ENCODE results near the gene LMBR1. TPM values are rescaled to one million over a fixed set of nuclear protein-coding genes. Genes with fewer than 3 reads are reported as not detected.
"Not testable (repeated sequence)": the region's sequence is repeated elsewhere in the genome, so short reads cannot be mapped to it uniquely, and the experiment has no call there.

Gene LMBR1
- total RNA-seq, 1 experiment from 2014 or later, result 23.8 TPM

DNA sequence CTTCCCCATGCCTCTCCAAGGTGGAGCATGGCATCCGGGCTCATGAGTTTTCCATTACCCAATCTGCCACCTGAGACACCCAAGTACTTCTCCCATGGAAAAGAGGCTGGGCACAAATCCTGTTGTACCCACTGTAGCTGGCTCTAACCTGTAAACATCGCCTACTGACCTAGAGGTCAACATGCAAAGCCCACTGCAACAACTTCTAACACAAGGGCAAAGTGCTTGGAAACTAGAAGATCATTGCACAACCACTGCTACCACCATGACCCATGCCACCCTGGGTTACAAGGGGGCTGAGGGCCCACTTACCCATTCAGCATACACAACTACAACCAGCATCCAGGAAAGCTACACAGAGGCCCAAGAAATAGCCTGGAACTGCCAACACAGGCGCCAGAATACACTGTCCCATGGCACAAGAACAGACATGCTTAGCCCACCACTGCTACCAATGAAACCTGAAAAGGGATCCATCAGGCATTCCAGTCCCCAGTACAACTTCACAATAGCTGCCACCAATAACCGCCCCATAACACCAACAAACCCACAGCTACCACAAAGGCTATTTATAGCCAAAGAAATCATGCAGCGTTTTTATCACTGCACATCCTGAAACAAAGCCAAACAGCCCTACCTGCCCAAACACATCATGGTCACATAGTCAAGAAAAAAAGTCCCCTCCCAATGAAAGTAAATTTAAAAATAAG lies 189.1 kb downstream of the LMBR1 start:
- Histone ChIP-seq H3K27me3 (no peaks in the 10 kb centered on the region), H3K4me3 (no peak overlapping the region), H3K9me3 (no peaks in the 10 kb centered on the region; the same call in 1 of the 2 replicates), H3K36me3 (no peaks in the 10 kb centered on the region)
- no peak for DNase-seq

DNA sequence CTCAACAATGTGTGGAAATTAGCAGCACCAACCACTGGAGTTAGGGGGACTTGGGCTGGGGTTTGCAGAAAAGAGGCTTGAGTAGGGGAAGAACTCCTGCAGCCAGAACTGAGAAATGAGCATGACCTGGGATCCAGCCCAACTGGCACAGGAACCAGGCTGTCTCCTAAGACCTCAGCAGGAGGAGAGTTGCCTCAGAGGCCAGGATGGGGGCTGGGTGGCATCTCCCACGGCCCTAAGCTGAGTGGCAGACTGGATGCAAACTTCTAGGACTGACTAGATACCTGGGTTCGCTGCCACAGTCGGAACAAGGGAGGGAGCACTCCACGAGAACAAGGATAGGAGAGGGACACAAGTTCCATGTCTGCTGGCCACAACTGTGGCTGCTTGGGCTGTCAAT lies 189.8 kb downstream of the LMBR1 start:
- Histone ChIP-seq H3K36me3 (no peaks in the 10 kb centered on the region), H3K4me3 (no peak overlapping the region), H3K27me3 (no peaks in the 10 kb centered on the region), H3K9me3 (no peaks in the 10 kb centered on the region; the same call in 1 of the 2 replicates)
- DNase-seq, result peak; percentile 14

DNA sequence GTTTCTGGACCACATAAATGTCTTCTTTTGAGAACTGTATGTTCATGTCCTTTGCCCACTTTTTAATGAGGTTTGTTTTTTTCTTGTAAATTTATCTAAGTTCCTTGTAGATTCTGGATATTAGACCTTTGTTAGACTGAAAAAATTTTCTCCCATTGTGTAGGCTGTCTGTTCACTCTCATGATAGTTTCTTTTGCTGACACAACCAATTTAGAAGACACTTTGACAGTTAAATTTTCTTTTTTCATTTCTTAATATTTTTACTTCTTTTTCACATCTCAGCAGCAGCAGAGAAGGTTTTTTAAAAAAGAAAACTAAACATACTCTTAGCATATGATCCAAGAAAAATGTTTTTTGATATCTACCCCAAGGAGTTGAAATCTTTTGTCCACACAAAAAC lies 190.6 kb downstream of the LMBR1 start:
- H3K27me3 ChIP-seq, result no peaks in the 10 kb centered on the region
- no peak for DNase-seq
- H3K36me3 ChIP-seq, result no peaks in the 10 kb centered on the region
- no peak overlapping the region for H3K4me3 ChIP-seq
- no peaks in the 10 kb centered on the region; the same call in 1 of the 2 replicates for H3K9me3 ChIP-seq

DNA sequence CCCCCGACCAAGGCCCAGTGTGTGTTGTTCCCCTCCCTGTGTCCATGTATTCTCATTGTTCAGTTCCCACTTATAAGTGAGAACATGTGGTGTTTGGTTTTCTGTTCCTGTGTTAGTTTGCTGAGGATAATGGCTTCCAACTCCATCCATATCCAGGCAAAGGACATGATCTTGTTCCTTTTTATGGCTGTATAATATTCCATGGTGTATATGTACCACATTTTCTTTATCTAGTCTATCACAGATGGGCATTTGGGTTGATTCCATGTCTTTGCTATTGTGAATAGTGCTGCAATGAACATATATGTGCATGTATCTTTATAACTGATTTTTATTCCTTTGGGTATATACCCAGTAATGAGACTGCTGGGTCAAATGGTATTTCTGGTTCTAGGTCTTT lies 191.2 kb downstream of the LMBR1 start:
- not testable (repeated sequence) for H3K9me3 ChIP-seq, H3K27me3 ChIP-seq, H3K36me3 ChIP-seq, DNase-seq, H3K4me3 ChIP-seq

DNA sequence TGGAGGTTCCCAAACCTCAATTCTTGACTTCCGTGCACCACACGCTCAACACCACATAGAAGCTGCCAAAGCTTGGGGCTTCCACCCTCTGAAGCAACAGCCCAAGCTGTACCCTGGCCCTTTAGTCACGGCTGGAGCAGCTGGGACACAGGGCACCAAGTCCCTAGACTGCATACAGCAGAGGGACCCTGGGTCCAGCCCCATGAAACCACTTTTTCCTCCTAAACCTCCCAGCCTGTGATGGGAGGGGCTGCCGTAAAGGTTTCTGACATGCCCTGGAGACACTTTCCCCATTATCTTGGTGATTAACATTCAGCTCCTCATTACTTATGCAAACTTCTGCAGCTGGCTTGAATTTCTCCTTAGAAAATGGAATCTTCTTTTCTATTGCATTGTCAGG lies 194.5 kb downstream of the LMBR1 start:
- not testable (repeated sequence) for DNase-seq, H3K36me3 ChIP-seq, H3K4me3 ChIP-seq, H3K27me3 ChIP-seq, H3K9me3 ChIP-seq

DNA sequence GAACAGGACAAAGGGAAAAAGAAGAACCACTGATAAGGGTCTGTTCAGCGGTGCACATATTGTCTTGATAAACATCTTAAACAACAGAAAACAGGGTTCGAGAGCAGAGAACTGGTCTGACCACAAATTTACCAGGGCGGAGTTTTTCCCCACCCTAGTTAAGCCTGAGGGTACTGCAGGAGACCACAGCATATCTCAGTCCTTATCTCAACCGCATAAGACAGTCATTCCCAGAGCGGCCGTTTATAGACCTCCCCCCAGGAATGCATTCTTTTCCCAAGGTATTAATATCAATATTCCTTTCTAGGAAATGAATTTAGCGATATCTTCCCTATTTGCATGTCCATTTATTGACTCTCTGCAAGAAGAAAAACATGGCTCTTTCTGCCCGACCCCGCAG lies 195.7 kb downstream of the LMBR1 start:
- DNase-seq, H3K27me3 ChIP-seq, H3K36me3 ChIP-seq, H3K4me3 ChIP-seq, H3K9me3 ChIP-seq: not testable (repeated sequence)

DNA sequence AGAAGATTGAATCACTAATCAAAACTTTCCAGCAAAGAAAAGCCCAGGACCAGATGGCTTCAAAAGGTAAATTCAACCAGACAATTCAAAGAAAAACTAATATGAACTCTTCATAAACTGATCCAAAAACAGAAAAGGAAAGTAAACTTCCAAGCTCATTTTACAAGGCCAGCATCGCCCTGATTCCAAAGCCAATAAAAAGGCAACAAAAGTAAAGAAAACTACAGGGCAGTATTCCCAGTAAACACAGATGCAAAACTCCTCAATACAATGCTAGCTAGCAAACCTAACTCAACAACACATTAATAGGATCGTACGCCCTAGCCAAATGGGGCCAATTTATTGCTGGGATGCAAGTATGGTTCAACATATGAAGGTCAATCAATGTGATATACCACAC lies 199.4 kb downstream of the LMBR1 start:
- no peaks in the 10 kb centered on the region for H3K36me3 ChIP-seq
- no peaks in the 10 kb centered on the region for H3K9me3 ChIP-seq
- DNase-seq, result no peak
- H3K4me3 ChIP-seq, result no peak overlapping the region
- H3K27me3 ChIP-seq, result no peaks in the 10 kb centered on the region

- Histone ChIP-seq H3K4me3 (no peak overlapping the region), H3K27me3 (no peaks in the 10 kb centered on the region)
Measured at GRCh38 chr7:156692849-156693248, 200.1 kb downstream of the LMBR1 start.

DNA sequence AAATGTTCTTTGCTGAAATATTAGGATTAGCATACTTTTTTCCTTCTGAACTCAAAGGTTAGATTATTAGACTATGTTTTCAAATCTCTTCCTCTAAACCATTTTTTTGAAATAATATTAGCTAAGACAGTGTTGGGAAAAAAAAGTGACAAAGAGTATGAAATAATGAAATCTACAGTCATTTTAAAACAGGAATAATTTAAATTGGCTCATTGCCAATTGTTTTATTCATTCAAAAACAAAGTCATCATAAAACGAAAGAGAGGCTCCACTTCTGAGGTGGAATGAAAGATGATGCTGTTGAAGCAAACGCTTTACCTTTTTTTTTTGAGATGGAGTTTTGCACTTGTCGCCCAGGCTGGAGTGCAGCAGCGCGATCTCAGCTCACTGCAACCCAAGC lies 201.2 kb downstream of the LMBR1 start:
- no peak overlapping the region for H3K4me3 ChIP-seq
- no peaks in the 10 kb centered on the region for H3K9me3 ChIP-seq
- no peaks in the 10 kb centered on the region for H3K27me3 ChIP-seq
- H3K36me3 ChIP-seq, result no peaks in the 10 kb centered on the region
- DNase-seq, result no peak

More at GRCh38 chr7:156692849-156693248, 200.1 kb downstream of the LMBR1 start:
- Histone ChIP-seq H3K9me3 (no peaks in the 10 kb centered on the region), H3K36me3 (no peaks in the 10 kb centered on the region)
- DNase-seq, result no peak

DNA sequence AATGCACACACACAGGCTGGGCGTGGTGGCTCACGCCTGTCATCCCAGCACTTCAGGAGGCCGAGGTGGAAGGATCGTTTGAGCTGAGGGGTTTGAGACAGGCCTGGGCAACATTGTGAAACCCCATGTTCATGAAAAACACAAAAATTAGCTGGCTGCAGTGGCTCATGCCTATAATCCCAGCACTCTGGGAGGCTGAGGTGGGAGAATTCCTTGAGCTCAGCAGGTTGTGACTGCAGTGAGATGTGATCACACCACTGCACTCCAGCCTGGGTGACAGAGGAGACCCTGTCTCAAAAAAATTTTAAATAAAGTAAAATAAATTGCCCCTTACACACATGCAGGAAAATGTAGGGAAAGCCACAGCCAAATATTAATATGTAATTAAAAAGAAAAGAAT lies 208.3 kb downstream of the LMBR1 start:
- H3K27me3 ChIP-seq, result no peaks in the 10 kb centered on the region
- no peak for DNase-seq
- no peaks in the 10 kb centered on the region for H3K9me3 ChIP-seq
- no peak overlapping the region for H3K4me3 ChIP-seq
- no peaks in the 10 kb centered on the region for H3K36me3 ChIP-seq

- no peak overlapping the region for H3K4me3 ChIP-seq
- H3K36me3 ChIP-seq, result no peaks in the 10 kb centered on the region
- H3K27me3 ChIP-seq, result no peaks in the 10 kb centered on the region
- H3K9me3 ChIP-seq, result no peaks in the 10 kb centered on the region
- DNase-seq, result no peak
Measured at GRCh38 chr7:156684251-156684650, 208.7 kb downstream of the LMBR1 start.

DNA sequence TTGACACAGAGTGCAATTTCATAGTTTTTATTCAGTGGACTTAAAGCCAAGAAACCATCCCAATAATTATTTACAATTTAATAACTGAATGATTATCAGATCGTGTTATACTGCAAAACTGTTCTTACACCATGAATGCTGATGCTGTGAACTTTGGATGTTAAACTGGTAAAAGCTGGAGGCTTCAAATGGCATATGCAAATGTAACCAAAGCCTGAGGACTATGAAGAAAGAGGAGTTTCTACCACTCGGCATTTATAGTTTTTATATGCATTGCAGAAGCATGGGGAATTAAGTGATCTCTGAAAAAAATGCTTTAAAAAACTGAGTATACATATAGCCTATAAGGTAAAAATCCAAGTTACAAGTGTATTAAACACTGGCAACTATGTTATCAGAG lies 210.1 kb downstream of the LMBR1 start:
- Histone ChIP-seq H3K9me3 (no peaks in the 10 kb centered on the region), H3K27me3 (no peaks in the 10 kb centered on the region), H3K4me3 (no peak overlapping the region), H3K36me3 (no peaks in the 10 kb centered on the region)
- no peak for DNase-seq

DNA sequence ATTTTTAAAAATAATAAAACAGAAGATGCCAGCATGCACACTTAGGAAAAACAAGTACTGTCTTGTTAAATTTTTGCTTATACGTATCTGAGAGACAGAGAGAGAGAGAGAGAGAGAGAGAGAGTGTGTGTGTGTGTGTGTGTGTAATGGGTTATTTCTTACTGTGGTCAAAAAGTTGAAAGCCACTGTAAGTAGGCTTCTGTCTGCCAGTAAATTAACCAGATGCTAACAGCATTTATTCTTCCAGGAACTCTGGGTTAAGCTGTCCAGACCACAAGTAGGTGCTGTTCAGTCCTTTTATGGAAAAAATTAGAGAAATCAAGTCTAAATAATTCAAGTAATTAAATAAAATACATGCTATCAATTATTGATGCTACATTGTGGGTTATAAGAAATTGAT lies 212.7 kb downstream of the LMBR1 start:
- Histone ChIP-seq H3K9me3 (no peaks in the 10 kb centered on the region), H3K4me3 (no peak overlapping the region), H3K27me3 (no peaks in the 10 kb centered on the region), H3K36me3 (no peaks in the 10 kb centered on the region)
- no peak for DNase-seq

DNA sequence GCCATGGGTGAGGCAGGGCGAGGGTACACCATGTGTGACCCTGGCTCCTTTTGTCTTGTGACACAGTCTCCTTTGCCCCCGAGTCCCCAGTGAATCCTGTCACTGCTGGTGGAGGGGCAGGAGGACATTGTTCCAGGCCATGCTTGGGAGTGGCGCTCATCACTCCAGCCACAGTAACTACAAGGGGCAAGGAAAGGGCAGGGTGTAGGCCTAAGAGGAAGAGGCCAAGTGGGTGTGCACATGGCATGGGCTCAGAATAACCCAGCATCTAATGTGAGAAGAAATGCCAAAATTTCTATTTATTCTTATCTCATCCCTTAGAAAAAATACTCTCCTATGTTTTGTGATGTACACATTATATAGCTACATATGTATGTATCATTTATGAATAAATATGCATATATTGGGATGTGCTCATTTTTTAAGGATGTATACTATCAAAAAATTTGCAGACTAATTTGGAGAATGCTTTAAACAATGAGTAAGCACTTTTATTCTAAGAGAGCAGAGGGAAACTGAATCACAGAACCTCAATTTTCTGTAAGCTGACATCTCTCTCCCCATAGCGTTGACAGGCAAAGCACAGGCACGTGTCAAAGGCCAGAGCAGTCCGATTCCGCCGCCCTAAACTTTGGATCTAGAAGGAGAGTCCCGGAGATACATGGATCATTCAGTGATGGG lies 215.5 kb downstream of the LMBR1 start:
- Histone ChIP-seq H3K4me3 (no peak overlapping the region), H3K36me3 (no peaks in the 10 kb centered on the region), H3K27me3 (no peaks in the 10 kb centered on the region), H3K9me3 (no peaks in the 10 kb centered on the region)
- DNase-seq, result no peak

DNA sequence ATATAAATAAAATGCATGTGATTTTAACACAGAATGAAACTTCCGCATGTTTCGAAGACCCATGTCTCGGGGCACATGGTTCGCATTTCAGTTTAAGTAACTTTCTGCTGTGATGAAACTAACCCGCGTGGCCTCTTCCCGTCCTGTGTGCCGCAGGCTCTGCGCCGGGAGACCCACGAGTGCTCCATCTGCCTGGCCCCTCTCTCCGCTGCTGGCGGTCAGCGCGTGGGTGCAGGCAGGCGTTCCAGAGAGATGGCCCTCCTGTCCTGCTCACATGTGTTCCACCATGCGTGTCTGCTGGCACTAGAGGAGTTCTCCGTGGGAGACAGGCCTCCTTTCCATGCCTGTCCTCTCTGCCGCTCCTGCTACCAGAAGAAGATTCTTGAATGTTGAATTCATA lies 216.7 kb downstream of the LMBR1 start:
- H3K36me3 ChIP-seq, result no peaks in the 10 kb centered on the region
- no peak for DNase-seq
- no peak overlapping the region for H3K4me3 ChIP-seq
- no peaks in the 10 kb centered on the region for H3K27me3 ChIP-seq
- H3K9me3 ChIP-seq, result no peaks in the 10 kb centered on the region

DNA sequence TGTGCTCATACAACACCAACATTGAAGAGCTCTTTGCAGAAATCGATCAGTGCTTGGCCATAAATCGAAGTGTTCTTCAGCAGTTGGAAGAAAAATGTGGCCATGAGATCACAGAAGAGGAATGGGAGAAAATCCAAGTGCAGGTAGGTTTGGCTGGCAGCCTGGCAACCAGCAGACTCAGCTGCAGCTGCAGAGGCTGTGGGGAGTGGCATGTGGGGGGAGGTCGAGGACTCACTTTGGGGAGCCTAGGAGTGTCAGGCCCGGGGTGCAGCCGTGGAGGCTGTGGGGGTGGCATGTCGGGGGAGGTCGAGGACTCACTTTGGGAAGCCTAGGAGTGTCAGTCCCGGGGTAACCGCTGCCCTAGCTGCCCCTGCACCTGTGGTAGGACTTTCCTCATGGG lies 217.3 kb downstream of the LMBR1 start:
- DNase-seq, result no peak
- Histone ChIP-seq H3K9me3 (no peaks in the 10 kb centered on the region), H3K27me3 (no peaks in the 10 kb centered on the region), H3K4me3 (no peak overlapping the region), H3K36me3 (no peaks in the 10 kb centered on the region)

- Histone ChIP-seq H3K9me3 (no peaks in the 10 kb centered on the region), H3K4me3 (no peak overlapping the region), H3K36me3 (no peaks in the 10 kb centered on the region), H3K27me3 (no peaks in the 10 kb centered on the region)
- DNase-seq, result no peak
Measured at GRCh38 chr7:156673902-156674301, 219.1 kb downstream of the LMBR1 start.

DNA sequence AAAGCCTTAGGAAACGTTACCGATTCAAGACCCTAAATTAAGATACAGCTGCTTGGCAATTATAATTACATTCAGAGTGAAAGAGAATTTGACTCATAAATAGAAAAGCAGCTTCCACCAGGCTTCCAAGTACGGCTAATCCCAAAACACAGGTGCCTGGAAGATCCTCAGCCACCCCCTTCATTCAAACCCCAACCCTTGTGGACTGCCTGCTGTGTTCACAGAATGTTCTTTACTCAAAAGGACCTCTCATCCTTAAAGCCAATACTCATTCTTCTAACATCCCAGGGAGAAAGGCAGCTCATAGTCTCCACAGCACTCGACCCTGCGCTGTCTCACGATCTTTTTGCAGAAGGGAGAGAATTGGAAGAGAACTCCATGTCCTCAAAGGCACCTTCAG lies 219.5 kb downstream of the LMBR1 start:
- Histone ChIP-seq H3K9me3 (no peaks in the 10 kb centered on the region), H3K36me3 (no peaks in the 10 kb centered on the region), H3K27me3 (no peaks in the 10 kb centered on the region), H3K4me3 (no peak overlapping the region)
- DNase-seq, result no peak
